Suprapubic skin (tissue), 3 donors: Measurements from ENCODE around the gene CLEC2A.

Experiments
- POLR2AphosphoS5 ChIP-seq, 3 donors: sonication (generic); formaldehyde crosslinking; IDR thresholded peaks; one replicate each; pipeline ENCODE4 v1.6.1; 2017; ENCODE audit warnings: antibody characterized with exemption in 3 of 3
- TF ChIP-seq, protein P1 (sequence below), 2 donors: fragments of 200-600 bp in 1 of 2; fragments of 450-650 bp in 1 of 2; sonication (generic) in 1 of 2; IDR thresholded peaks; one replicate each; pipeline ENCODE4 v1.5.1; 2016 to 2019; ENCODE audit warnings: antibody characterized with exemption in 2 of 2, mild to moderate bottlenecking in 1 of 2, moderate library complexity in 1 of 2

DNA sequence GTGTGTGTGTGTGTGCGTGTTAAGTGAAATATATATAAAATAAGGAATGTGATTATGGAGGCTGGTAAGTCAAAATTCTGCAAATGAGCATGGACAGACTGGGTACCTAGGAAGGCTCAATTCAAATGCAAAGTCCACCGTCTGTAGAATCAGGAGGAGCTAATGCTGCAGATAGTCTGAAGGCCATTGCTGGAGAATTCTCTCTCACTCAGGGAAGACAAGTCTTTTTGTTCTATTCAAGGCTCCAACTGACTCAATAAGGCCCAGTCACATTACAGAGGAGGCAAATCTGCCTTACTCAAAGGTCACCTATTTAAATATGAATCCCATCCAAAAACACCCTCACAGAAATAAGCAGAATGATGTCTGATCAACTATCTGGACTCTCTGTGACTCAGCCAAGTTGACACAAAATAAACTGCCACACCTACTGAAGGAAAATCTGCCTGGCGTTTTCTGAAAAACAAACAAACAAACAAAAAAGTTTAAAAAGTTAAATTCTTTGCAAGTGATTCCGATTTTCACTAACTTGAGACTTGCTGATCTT is 51.6 kb downstream of the CLEC2A start:
- TF ChIP-seq, protein P1, sequence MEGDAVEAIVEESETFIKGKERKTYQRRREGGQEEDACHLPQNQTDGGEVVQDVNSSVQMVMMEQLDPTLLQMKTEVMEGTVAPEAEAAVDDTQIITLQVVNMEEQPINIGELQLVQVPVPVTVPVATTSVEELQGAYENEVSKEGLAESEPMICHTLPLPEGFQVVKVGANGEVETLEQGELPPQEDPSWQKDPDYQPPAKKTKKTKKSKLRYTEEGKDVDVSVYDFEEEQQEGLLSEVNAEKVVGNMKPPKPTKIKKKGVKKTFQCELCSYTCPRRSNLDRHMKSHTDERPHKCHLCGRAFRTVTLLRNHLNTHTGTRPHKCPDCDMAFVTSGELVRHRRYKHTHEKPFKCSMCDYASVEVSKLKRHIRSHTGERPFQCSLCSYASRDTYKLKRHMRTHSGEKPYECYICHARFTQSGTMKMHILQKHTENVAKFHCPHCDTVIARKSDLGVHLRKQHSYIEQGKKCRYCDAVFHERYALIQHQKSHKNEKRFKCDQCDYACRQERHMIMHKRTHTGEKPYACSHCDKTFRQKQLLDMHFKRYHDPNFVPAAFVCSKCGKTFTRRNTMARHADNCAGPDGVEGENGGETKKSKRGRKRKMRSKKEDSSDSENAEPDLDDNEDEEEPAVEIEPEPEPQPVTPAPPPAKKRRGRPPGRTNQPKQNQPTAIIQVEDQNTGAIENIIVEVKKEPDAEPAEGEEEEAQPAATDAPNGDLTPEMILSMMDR (IDR thresholded peaks at IDR 0.05) = no peak
- no peak for TF ChIP-seq POLR2AphosphoS5 (IDR thresholded peaks at IDR 0.05)
